PC-9 (cell line): ENCODE data around the gene SMG6.

ENCODE experiments used
- EZH2 ChIP-seq: fragments of 200-600 bp; sonication (generic); IDR thresholded peaks from 2 replicates; pipeline ENCODE4 v1.8.0; 2017; ENCODE audit warnings: antibody characterized with exemption, low read depth
- TF ChIP-seq, protein P1 (sequence below): fragments of 200-600 bp; sonication (generic); conservative IDR thresholded peaks from 2 replicates; pipeline ENCODE4 v1.6.1; 2017; ENCODE audit warnings: mixed run types, antibody characterized with exemption, mild to moderate bottlenecking, moderate library complexity

GRCh38 chr17:2028234-2028614 lies 275.4 kb downstream of the SMG6 start:
- TF ChIP-seq, protein P1, sequence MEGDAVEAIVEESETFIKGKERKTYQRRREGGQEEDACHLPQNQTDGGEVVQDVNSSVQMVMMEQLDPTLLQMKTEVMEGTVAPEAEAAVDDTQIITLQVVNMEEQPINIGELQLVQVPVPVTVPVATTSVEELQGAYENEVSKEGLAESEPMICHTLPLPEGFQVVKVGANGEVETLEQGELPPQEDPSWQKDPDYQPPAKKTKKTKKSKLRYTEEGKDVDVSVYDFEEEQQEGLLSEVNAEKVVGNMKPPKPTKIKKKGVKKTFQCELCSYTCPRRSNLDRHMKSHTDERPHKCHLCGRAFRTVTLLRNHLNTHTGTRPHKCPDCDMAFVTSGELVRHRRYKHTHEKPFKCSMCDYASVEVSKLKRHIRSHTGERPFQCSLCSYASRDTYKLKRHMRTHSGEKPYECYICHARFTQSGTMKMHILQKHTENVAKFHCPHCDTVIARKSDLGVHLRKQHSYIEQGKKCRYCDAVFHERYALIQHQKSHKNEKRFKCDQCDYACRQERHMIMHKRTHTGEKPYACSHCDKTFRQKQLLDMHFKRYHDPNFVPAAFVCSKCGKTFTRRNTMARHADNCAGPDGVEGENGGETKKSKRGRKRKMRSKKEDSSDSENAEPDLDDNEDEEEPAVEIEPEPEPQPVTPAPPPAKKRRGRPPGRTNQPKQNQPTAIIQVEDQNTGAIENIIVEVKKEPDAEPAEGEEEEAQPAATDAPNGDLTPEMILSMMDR, result no peak
- TF ChIP-seq EZH2, result no peak
